Endodermal cell (in vitro differentiated cells): ENCODE measurements around the gene TENT5C. TPM values are rescaled to one million over a fixed set of nuclear protein-coding genes. Genes with fewer than 3 reads are reported as not detected.

Experiments used
- DNase-seq: peaks from one replicate; pipeline ENCODE4 v3.0.0-alpha.2; 2017
- H3K27ac ChIP-seq: 2 replicates; pipeline ENCODE4 v1.5.1; 2013; ENCODE audit warnings: mild to moderate bottlenecking, low read depth, low read length, moderate library complexity
- H3K27me3 ChIP-seq: 2 replicates; pipeline ENCODE4 v1.6.1; 2013; ENCODE audit warnings: mild to moderate bottlenecking, low read length, moderate library complexity; ENCODE audit not compliant: insufficient read depth, control insufficient read depth, poor library complexity, severe bottlenecking
- H3K36me3 ChIP-seq: 2 replicates; pipeline ENCODE4 v1.7.0; 2013; ENCODE audit warnings: mild to moderate bottlenecking, low read length, moderate library complexity; ENCODE audit not compliant: control insufficient read depth, insufficient read depth
- H3K4me1 ChIP-seq: one replicate; pipeline ENCODE4 v1.7.0; 2013; ENCODE audit warnings: low read length; ENCODE audit not compliant: control insufficient read depth, insufficient read depth
- H3K4me3 ChIP-seq: 2 replicates; pipeline ENCODE4 v1.5.1; 2013; ENCODE audit warnings: mild to moderate bottlenecking, low read length, moderate library complexity
- H3K9ac ChIP-seq: 2 replicates; pipeline ENCODE4 v1.6.1; 2013; ENCODE audit warnings: mild to moderate bottlenecking, low read length, moderate library complexity; ENCODE audit not compliant: poor library complexity, severe bottlenecking; ENCODE audit errors: extremely low read depth
- H3K9me3 ChIP-seq: 2 replicates; pipeline ENCODE4 v1.6.1; 2013; ENCODE audit warnings: mild to moderate bottlenecking, low read length, moderate library complexity; ENCODE audit not compliant: control insufficient read depth
- H3K27ac Mint-ChIP-seq: 2 replicates; pipeline ENCODE4 v1.8.0; 2020; ENCODE audit warnings: mixed read lengths
- H3K27me3 Mint-ChIP-seq: 2 replicates; pipeline ENCODE4 v1.8.0; 2021; ENCODE audit warnings: mild to moderate bottlenecking, mixed read lengths; ENCODE audit not compliant: insufficient read depth
- H3K36me3 Mint-ChIP-seq: 2 replicates; pipeline ENCODE4 v1.8.0; 2020; ENCODE audit warnings: low read depth, mixed read lengths
- H3K4me1 Mint-ChIP-seq: 2 replicates; pipeline ENCODE4 v1.8.0; 2020; ENCODE audit warnings: mixed read lengths
- H3K4me3 Mint-ChIP-seq: 2 replicates; pipeline ENCODE4 v1.8.0; 2020; ENCODE audit warnings: mild to moderate bottlenecking, moderate library complexity, mixed read lengths
- H3K9me3 Mint-ChIP-seq: 2 replicates; pipeline ENCODE4 v1.8.0; 2020; ENCODE audit warnings: mild to moderate bottlenecking, mixed read lengths
- CTCF ChIP-seq: fragments of 200-600 bp; sonication (generic); conservative IDR thresholded peaks from 2 replicates; pipeline ENCODE4 v1.5.0; 2021; ENCODE audit warnings: antibody characterized with exemption, mild to moderate bottlenecking
- WGBS, 2 experiments: methylation state at CpG; one replicate each; pipeline versions ENCODE4 v1.1.5 to v1.1.7; 2013; ENCODE audit warnings: missing lambda C conversion rate in 2 of 2, mixed read lengths in 1 of 2; ENCODE audit not compliant: insufficient coverage in 1 of 2, insufficient read length in 1 of 2; 5-methylcytosine and 5-hydroxymethylcytosine counted together
- total RNA-seq, 2 donors: library from RNA; stranded (reverse); fragmentation: NEBNext Ultra II Directional in 1 of 2; extraction: Animal tissue kit (Norgen Biotek cat#: 25700) in 1 of 2; gene quantifications; 2 replicates in 1 of 2; 3 replicates in 1 of 2; pipeline ENCODE4 v1.2.1, GENCODE V29; 2021

Gene TENT5C
- total RNA-seq, 2 donors from 2014 or later, result 1.0 to 1.4 TPM

GRCh38 chr1:117653732-117654492 lies 48.1 kb downstream of the TENT5C start:
- Mint-ChIP-seq H3K4me3 (no peak overlapping the region), H3K4me1 (peaks cover 25% of the 10 kb centered on the region), H3K27me3 (peaks cover 2% of the 10 kb centered on the region), H3K27ac (no peak overlapping the region), H3K9me3 (no peaks in the 10 kb centered on the region), H3K36me3 (no peaks in the 10 kb centered on the region)
- H3K4me1 ChIP-seq, result no peaks in the 10 kb centered on the region
- TF ChIP-seq CTCF, result no peak
- H3K4me3 ChIP-seq, result no peak overlapping the region
- H3K9me3 ChIP-seq, result no peaks in the 10 kb centered on the region
- H3K27ac ChIP-seq, result no peak overlapping the region
- no peak for DNase-seq
- 88 to 92% methylated on average over 4 to 11 of the region's 11 CpGs for WGBS, 2 experiments
- no peak overlapping the region for H3K9ac ChIP-seq
- H3K36me3 ChIP-seq, result no peaks in the 10 kb centered on the region
- no peaks in the 10 kb centered on the region for H3K27me3 ChIP-seq

- H3K36me3 Mint-ChIP-seq, result no peaks in the 10 kb centered on the region
- H3K27ac Mint-ChIP-seq, result no peak overlapping the region
- H3K27me3 ChIP-seq, result no peaks in the 10 kb centered on the region
- no peak overlapping the region for H3K4me3 Mint-ChIP-seq
- H3K9me3 ChIP-seq, result no peaks in the 10 kb centered on the region
- 89 to 92% methylated on average over 5 to 6 of the region's 6 CpGs for WGBS, 2 experiments
- no peak for DNase-seq
- TF ChIP-seq CTCF, result no peak
- H3K36me3 ChIP-seq, result no peaks in the 10 kb centered on the region
- H3K9ac ChIP-seq, result no peak overlapping the region
- peaks cover 2% of the 10 kb centered on the region for H3K27me3 Mint-ChIP-seq
- H3K27ac ChIP-seq, result no peak overlapping the region
- H3K4me3 ChIP-seq, result no peak overlapping the region
- no peaks in the 10 kb centered on the region for H3K4me1 ChIP-seq
- H3K9me3 Mint-ChIP-seq, result no peaks in the 10 kb centered on the region
- peaks cover 25% of the 10 kb centered on the region for H3K4me1 Mint-ChIP-seq
Observed at GRCh38 chr1:117654493-117655219, 48.8 kb downstream of the TENT5C start.

GRCh38 chr1:117655220-117655577 lies 49.4 kb downstream of the TENT5C start:
- Histone ChIP-seq H3K36me3 (no peaks in the 10 kb centered on the region), H3K4me1 (no peaks in the 10 kb centered on the region), H3K4me3 (no peak overlapping the region), H3K27me3 (no peaks in the 10 kb centered on the region), H3K27ac (no peak overlapping the region), H3K9ac (no peak overlapping the region), H3K9me3 (no peaks in the 10 kb centered on the region)
- H3K9me3 Mint-ChIP-seq, result no peaks in the 10 kb centered on the region
- 86 to 88% methylated on average over 10 to 12 of the region's 12 CpGs for WGBS, 2 experiments
- H3K27me3 Mint-ChIP-seq, result peaks cover 2% of the 10 kb centered on the region
- TF ChIP-seq CTCF, result no peak
- H3K27ac Mint-ChIP-seq, result no peak overlapping the region
- H3K4me1 Mint-ChIP-seq, result peaks cover 25% of the 10 kb centered on the region
- no peak for DNase-seq
- no peaks in the 10 kb centered on the region for H3K36me3 Mint-ChIP-seq
- H3K4me3 Mint-ChIP-seq, result no peak overlapping the region
